ENCODE measurements around the gene MKLN1. TPM values are rescaled to one million over a fixed set of nuclear protein-coding genes. Genes with fewer than 3 reads are reported as not detected.

MKLN1 gene
- total RNA-seq, 1 experiment from 2014 or later: 90.2 TPM

- CTCF ChIA-PET: no interaction called here
- H3K4me3 ChIP-seq (ENCODE audit: low read depth, low read length, poor library complexity, severe bottlenecking): no peak overlapping the region
- intact Hi-C loops (cut with micrococcal nuclease; ENCODE audit: unreplicated experiment): no loop called here
- POLR2A ChIA-PET (ENCODE audit: low non-redundant PET): no interaction called here
- no peak for TF ChIP-seq EZH2 (IDR thresholded peaks at IDR 0.05; ENCODE audit: borderline replicate concordance, low read depth, low read length, poor library complexity, severe bottlenecking)
- no peak for TF ChIP-seq CTCF (conservative IDR thresholded peaks at IDR 0.05; ENCODE audit: low read depth, low read length)
- H3K27me3 ChIP-seq (replicated peaks; ENCODE audit: insufficient read depth, low read depth, low read length, poor library complexity): no peaks in the 10 kb centered on the region
- no TSS peak for BruUV-seq (replicated peaks)
- no peak for DNase-seq (ENCODE audit: low spot score)
- no peak overlapping the region for H3K27ac ChIP-seq (ENCODE audit: low read depth, low read length, poor library complexity, severe bottlenecking)
- peaks cover 13% of the 10 kb centered on the region for H3K36me3 ChIP-seq (ENCODE audit: insufficient read depth, low read length, poor library complexity, severe bottlenecking)
- peaks cover under 1% of the 10 kb centered on the region for H3K4me1 ChIP-seq (ENCODE audit: insufficient read depth, low read length, poor library complexity, severe bottlenecking)
- H3K9me3 ChIP-seq (ENCODE audit: low read depth, low read length, poor library complexity, severe bottlenecking): no peaks in the 10 kb centered on the region
These were observed 121.8 kb downstream of the MKLN1 start for GRCh38 chr7:131449373-131449902.

- H3K36me3 ChIP-seq (ENCODE audit: insufficient read depth, low read length, poor library complexity, severe bottlenecking): peaks cover 4% of the 10 kb centered on the region
- POLR2A ChIA-PET (ENCODE audit: low non-redundant PET): no interaction called here
- no peaks in the 10 kb centered on the region for H3K9me3 ChIP-seq (ENCODE audit: low read depth, low read length, poor library complexity, severe bottlenecking)
- no peaks in the 10 kb centered on the region for H3K27me3 ChIP-seq (replicated peaks; ENCODE audit: insufficient read depth, low read depth, low read length, poor library complexity)
- CTCF ChIA-PET: no interaction called here
- no TSS peak for BruUV-seq (replicated peaks)
- peaks cover 8% of the 10 kb centered on the region for H3K4me1 ChIP-seq (ENCODE audit: insufficient read depth, low read length, poor library complexity, severe bottlenecking)
- TF ChIP-seq EZH2 (IDR thresholded peaks at IDR 0.05; ENCODE audit: borderline replicate concordance, low read depth, low read length, poor library complexity, severe bottlenecking) (no peak), CTCF (conservative IDR thresholded peaks at IDR 0.05; ENCODE audit: low read depth, low read length) (no peak)
- intact Hi-C loops (cut with micrococcal nuclease; ENCODE audit: unreplicated experiment): no loop called here
- DNase-seq (ENCODE audit: low spot score): no peak
- no peak overlapping the region for H3K4me3 ChIP-seq (ENCODE audit: low read depth, low read length, poor library complexity, severe bottlenecking)
- no peak overlapping the region for H3K27ac ChIP-seq (ENCODE audit: low read depth, low read length, poor library complexity, severe bottlenecking)
These were observed 126.8 kb downstream of the MKLN1 start for GRCh38 chr7:131454498-131454897.

GRCh38 chr7:131455001-131455400, 127.3 kb downstream of the MKLN1 start:
- TF ChIP-seq EZH2 (IDR thresholded peaks at IDR 0.05; ENCODE audit: borderline replicate concordance, low read depth, low read length, poor library complexity, severe bottlenecking) (no peak), CTCF (conservative IDR thresholded peaks at IDR 0.05; ENCODE audit: low read depth, low read length) (no peak)
- no peak overlapping the region for H3K4me3 ChIP-seq (ENCODE audit: low read depth, low read length, poor library complexity, severe bottlenecking)
- H3K27me3 ChIP-seq (replicated peaks; ENCODE audit: insufficient read depth, low read depth, low read length, poor library complexity): no peaks in the 10 kb centered on the region
- H3K27ac ChIP-seq (ENCODE audit: low read depth, low read length, poor library complexity, severe bottlenecking): no peak overlapping the region
- peaks cover 8% of the 10 kb centered on the region for H3K4me1 ChIP-seq (ENCODE audit: insufficient read depth, low read length, poor library complexity, severe bottlenecking)
- intact Hi-C loops (cut with micrococcal nuclease; ENCODE audit: unreplicated experiment): no loop called here
- POLR2A ChIA-PET (ENCODE audit: low non-redundant PET): no interaction called here
- no peak for DNase-seq (ENCODE audit: low spot score)
- BruUV-seq (replicated peaks): no TSS peak
- CTCF ChIA-PET: no interaction called here
- no peaks in the 10 kb centered on the region for H3K9me3 ChIP-seq (ENCODE audit: low read depth, low read length, poor library complexity, severe bottlenecking)
- peaks cover 4% of the 10 kb centered on the region for H3K36me3 ChIP-seq (ENCODE audit: insufficient read depth, low read length, poor library complexity, severe bottlenecking)
